Peyer's patch (tissue), 4 donors: ENCODE measurements around the gene USP32. TPM values are rescaled to one million over a fixed set of nuclear protein-coding genes. Genes with fewer than 3 reads are reported as not detected.
"Not testable (repeated sequence)": the region's sequence is repeated elsewhere in the genome, so short reads cannot be mapped to it uniquely, and the experiment has no call there.

Experiments
- DNase-seq, 3 donors: peaks; one replicate each; pipeline ENCODE4 v3.0.0-alpha.2; 2017 to 2019
- H3K27ac ChIP-seq, 4 donors: fragments of 200-600 bp; sonication (generic); one replicate each; pipeline ENCODE4 v1.5.1; 2016 to 2019
- H3K27me3 ChIP-seq, 2 donors: fragments of 200-600 bp; sonication (generic); one replicate each; pipeline ENCODE4 v1.5.1; 2019
- H3K36me3 ChIP-seq, 3 donors: fragments of 200-600 bp; sonication (generic); one replicate each; pipeline ENCODE4 v1.5.1; 2016 to 2019
- H3K4me1 ChIP-seq, 4 donors: fragments of 200-600 bp; sonication (generic); one replicate each; pipeline ENCODE4 v1.5.1; 2016 to 2019
- H3K4me3 ChIP-seq, 4 donors: fragments of 200-600 bp; sonication (generic); 1 replicate in 3 of 4; 2 replicates in 1 of 4; pipeline ENCODE4 v1.5.1; 2016 to 2019; ENCODE audit warnings: mild to moderate bottlenecking in 1 of 4
- H3K9me3 ChIP-seq, 4 donors: fragments of 200-600 bp; sonication (generic); one replicate each; pipeline ENCODE4 v1.5.1; 2016 to 2019; ENCODE audit warnings: mild to moderate bottlenecking in 1 of 4
- CTCF ChIP-seq, 6 experiments: fragments of 450-650 bp in 4 of 6; fragments of 200-600 bp in 2 of 6; sonication (generic) in 1 of 6; IDR thresholded peaks; one replicate each; pipeline ENCODE4 v1.5.1; 2017 to 2019; ENCODE audit warnings: antibody characterized with exemption in 6 of 6, mild to moderate bottlenecking in 3 of 6, moderate library complexity in 1 of 6
- POLR2A ChIP-seq, 2 donors: fragments of 450-650 bp; IDR thresholded peaks; one replicate each; pipeline ENCODE4 v1.5.1; 2017; ENCODE audit warnings: antibody characterized with exemption in 2 of 2, mild to moderate bottlenecking in 2 of 2, moderate library complexity in 2 of 2
- total RNA-seq, 4 donors: library from RNA; depleted of rRNA; stranded (reverse); fragments of >200 nt; gene quantifications; one replicate each; pipeline ENCODE4 v1.1.0, GENCODE V29; 2016

USP32 gene
- total RNA-seq, 4 donors from 2014 or later, result 31.5 to 52.8 (median 48.6) TPM

- not testable (repeated sequence) for H3K27me3 ChIP-seq, H3K4me1 ChIP-seq, H3K27ac ChIP-seq, DNase-seq, H3K9me3 ChIP-seq, H3K4me3 ChIP-seq
- peaks cover 0 to 14% (median 0%) of the 10 kb centered on the region in 3 donors for H3K36me3 ChIP-seq
These were observed 186.2 kb downstream of the USP32 start for GRCh38 chr17:60205782-60206181.

- H3K9me3 ChIP-seq, H3K27ac ChIP-seq, H3K27me3 ChIP-seq, DNase-seq, H3K4me3 ChIP-seq, H3K4me1 ChIP-seq: not testable (repeated sequence)
- H3K36me3 ChIP-seq, result peaks cover 0 to 36% (median 0%) of the 10 kb centered on the region in 3 donors
These were observed 193.3 kb downstream of the USP32 start for GRCh38 chr17:60198630-60199029.

- not testable (repeated sequence) for H3K27ac ChIP-seq, DNase-seq, H3K4me3 ChIP-seq, H3K9me3 ChIP-seq, H3K4me1 ChIP-seq, H3K27me3 ChIP-seq
- H3K36me3 ChIP-seq, result peaks cover 0 to 69% (median 0%) of the 10 kb centered on the region in 3 donors
These were observed 197.8 kb downstream of the USP32 start for GRCh38 chr17:60194141-60194540.

- H3K27me3 ChIP-seq, result no peaks in the 10 kb centered on the region
- H3K4me3 ChIP-seq, result no peak overlapping the region
- DNase-seq, result peak in 1 of 3 donors; percentile 52
- no peaks in the 10 kb centered on the region for H3K9me3 ChIP-seq
- H3K36me3 ChIP-seq, result peaks cover 0 to 64% (median 0%) of the 10 kb centered on the region in 3 donors
- no peak overlapping the region for H3K27ac ChIP-seq
- TF ChIP-seq CTCF (IDR thresholded peaks at IDR 0.05) (no peak), POLR2A (IDR thresholded peaks at IDR 0.05) (no peak)
- peaks cover 0 to 5% (median 0%) of the 10 kb centered on the region in 4 donors for H3K4me1 ChIP-seq
These were observed 198.5 kb downstream of the USP32 start for GRCh38 chr17:60193482-60193881.

- H3K4me3 ChIP-seq, DNase-seq, H3K27me3 ChIP-seq, H3K27ac ChIP-seq, H3K9me3 ChIP-seq, H3K4me1 ChIP-seq: not testable (repeated sequence)
- H3K36me3 ChIP-seq, result peaks cover 0 to 61% (median 0%) of the 10 kb centered on the region in 3 donors
These were observed 198.9 kb downstream of the USP32 start for GRCh38 chr17:60193032-60193431.

- Histone ChIP-seq H3K4me1 (peaks cover 0 to 21% (median 1%) of the 10 kb centered on the region in 4 donors), H3K36me3 (peaks cover 0 to 50% (median 0%) of the 10 kb centered on the region in 3 donors)
- not testable (repeated sequence) for H3K27me3 ChIP-seq, H3K4me3 ChIP-seq, H3K27ac ChIP-seq, H3K9me3 ChIP-seq, DNase-seq
These were observed 201.9 kb downstream of the USP32 start for GRCh38 chr17:60190032-60190431.

GRCh38 chr17:60188759-60189158 lies 203.2 kb downstream of the USP32 start:
- no peak for DNase-seq
- H3K27me3 ChIP-seq, result no peaks in the 10 kb centered on the region
- no peak overlapping the region for H3K4me3 ChIP-seq
- TF ChIP-seq POLR2A (IDR thresholded peaks at IDR 0.05), result no peak
- no peak for TF ChIP-seq CTCF (IDR thresholded peaks at IDR 0.05)
- H3K36me3 ChIP-seq, result peaks cover 0 to 59% (median 0%) of the 10 kb centered on the region in 3 donors
- peaks cover 0 to 17% (median 1%) of the 10 kb centered on the region in 4 donors for H3K4me1 ChIP-seq
- H3K27ac ChIP-seq, result no peak overlapping the region
- H3K9me3 ChIP-seq, result no peaks in the 10 kb centered on the region

- H3K9me3 ChIP-seq, H3K27me3 ChIP-seq, DNase-seq, H3K4me3 ChIP-seq: not testable (repeated sequence)
- Histone ChIP-seq H3K4me1 (peaks cover 0 to 17% (median 1%) of the 10 kb centered on the region in 4 donors), H3K36me3 (peaks cover 0 to 66% (median 0%) of the 10 kb centered on the region in 3 donors), H3K27ac (peak overlapping the region in 3 of 4 donors; percentile 31 to 77 (median 46))
These were observed 204.8 kb downstream of the USP32 start for GRCh38 chr17:60186846-60187745.

GRCh38 chr17:60186372-60186771 lies 205.6 kb downstream of the USP32 start:
- not testable (repeated sequence) for DNase-seq, H3K27me3 ChIP-seq, H3K9me3 ChIP-seq, H3K4me3 ChIP-seq
- Histone ChIP-seq H3K4me1 (peaks cover 0 to 17% (median 1%) of the 10 kb centered on the region in 4 donors), H3K36me3 (peaks cover 0 to 65% (median 0%) of the 10 kb centered on the region in 3 donors), H3K27ac (peak overlapping the region in 2 of 4 donors; percentile 46 to 77)

- DNase-seq, H3K4me1 ChIP-seq, H3K27me3 ChIP-seq, H3K4me3 ChIP-seq, H3K27ac ChIP-seq, H3K9me3 ChIP-seq: not testable (repeated sequence)
- peaks cover 0 to 59% (median 0%) of the 10 kb centered on the region in 3 donors for H3K36me3 ChIP-seq
These were observed 211.6 kb downstream of the USP32 start for GRCh38 chr17:60180380-60180779.

GRCh38 chr17:60178180-60178579 lies 213.8 kb downstream of the USP32 start:
- DNase-seq, result peak in 1 of 3 donors; percentile 13
- H3K27ac ChIP-seq, H3K4me1 ChIP-seq, H3K27me3 ChIP-seq, H3K4me3 ChIP-seq, H3K9me3 ChIP-seq: not testable (repeated sequence)
- peaks cover 0 to 45% (median 0%) of the 10 kb centered on the region in 3 donors for H3K36me3 ChIP-seq

- H3K4me1 ChIP-seq, H3K4me3 ChIP-seq, H3K9me3 ChIP-seq, H3K27me3 ChIP-seq, H3K27ac ChIP-seq: not testable (repeated sequence)
- DNase-seq, result peak in 1 of 3 donors; percentile 24
- peaks cover 0 to 33% (median 0%) of the 10 kb centered on the region in 3 donors for H3K36me3 ChIP-seq
These were observed 215.2 kb downstream of the USP32 start for GRCh38 chr17:60176763-60177162.
